ENCODE data around the gene SH3RF1. TPM values are rescaled to one million over a fixed set of nuclear protein-coding genes. Genes with fewer than 3 reads are reported as not detected.

The SH3RF1 gene
- total RNA-seq, 3 donors from 2014 or later (not counting 1 experiment from before 2014, with no cell fraction given), result 0.54 to 2.4 (median 1.6) TPM

GRCh38 chr4:169096221-169096620 lies 174.5 kb downstream of the SH3RF1 start:
- no peak overlapping the region for H3K4me3 Mint-ChIP-seq
- no peaks in the 10 kb centered on the region for H3K9me3 Mint-ChIP-seq
- H3K36me3 Mint-ChIP-seq, result no peaks in the 10 kb centered on the region
- peaks cover 0 to 7% of the 10 kb centered on the region in 2 donors for H3K27me3 Mint-ChIP-seq (ENCODE audit: low read depth in 2 of 2)
- Histone ChIP-seq H3K27ac (ENCODE audit: low read length) (no peak overlapping the region), H3K9me3 (ENCODE audit: control insufficient read depth, insufficient read depth, low read length) (peaks cover 6% of the 10 kb centered on the region), H3K27me3 (ENCODE audit: control insufficient read depth, insufficient read depth, low read length) (no peaks in the 10 kb centered on the region), H3K36me3 (ENCODE audit: control insufficient read depth, insufficient read depth, low read length) (no peaks in the 10 kb centered on the region), H3K4me1 (ENCODE audit: control insufficient read depth, insufficient read depth, low read length) (peaks cover 2% of the 10 kb centered on the region), H3K4me3 (ENCODE audit: low read length) (no peak overlapping the region)
- intact Hi-C loops (cut with micrococcal nuclease), result no loop called here
- no peak for TF ChIP-seq CTCF (IDR thresholded peaks at IDR 0.05)
- no peak overlapping the region for H3K27ac Mint-ChIP-seq
- H3K4me1 Mint-ChIP-seq, result peaks cover 5% of the 10 kb centered on the region in 2 donors
- WGBS (ENCODE audit: insufficient coverage), result 100% methylated on average over 4 of the region's 4 CpGs
- no peak for DNase-seq
- no peak for ATAC-seq

- intact Hi-C loops (cut with micrococcal nuclease), result no loop called here
- no peak for TF ChIP-seq CTCF (IDR thresholded peaks at IDR 0.05)
- H3K4me1 Mint-ChIP-seq, result peaks cover 5% of the 10 kb centered on the region in 2 donors
- H3K4me1 ChIP-seq (ENCODE audit: control insufficient read depth, insufficient read depth, low read length), result peaks cover 2% of the 10 kb centered on the region
- no peak overlapping the region for H3K4me3 Mint-ChIP-seq
- H3K9me3 ChIP-seq (ENCODE audit: control insufficient read depth, insufficient read depth, low read length), result peaks cover 16% of the 10 kb centered on the region
- no peaks in the 10 kb centered on the region for H3K27me3 ChIP-seq (ENCODE audit: control insufficient read depth, insufficient read depth, low read length)
- H3K36me3 Mint-ChIP-seq, result peaks cover under 1% of the 10 kb centered on the region
- no peak overlapping the region for H3K27ac Mint-ChIP-seq
- H3K27ac ChIP-seq (ENCODE audit: low read length), result no peak overlapping the region
- peaks cover 0 to 3% of the 10 kb centered on the region in 2 donors for H3K9me3 Mint-ChIP-seq
- 98% methylated on average over 4 of the region's 4 CpGs for WGBS (ENCODE audit: insufficient coverage)
- H3K36me3 ChIP-seq (ENCODE audit: control insufficient read depth, insufficient read depth, low read length), result no peaks in the 10 kb centered on the region
- H3K4me3 ChIP-seq (ENCODE audit: low read length), result no peak overlapping the region
- DNase-seq (no peak), ATAC-seq (no peak)
- H3K27me3 Mint-ChIP-seq (ENCODE audit: low read depth in 2 of 2), result peaks cover 0 to 7% of the 10 kb centered on the region in 2 donors
Measured at GRCh38 chr4:169094656-169095231, 176.0 kb downstream of the SH3RF1 start.

GRCh38 chr4:169092889-169093522 lies 177.8 kb downstream of the SH3RF1 start:
- DNase-seq, result no peak
- ATAC-seq, result no peak
- H3K4me3 ChIP-seq (ENCODE audit: low read length), result no peak overlapping the region
- 100% methylated on average over 1 of the region's 3 CpGs for WGBS (ENCODE audit: insufficient coverage)
- H3K36me3 ChIP-seq (ENCODE audit: control insufficient read depth, insufficient read depth, low read length), result no peaks in the 10 kb centered on the region
- H3K27ac ChIP-seq (ENCODE audit: low read length), result no peak overlapping the region
- intact Hi-C loops (cut with micrococcal nuclease), result no loop called here
- Mint-ChIP-seq H3K36me3 (peaks cover 7% of the 10 kb centered on the region), H3K27me3 (ENCODE audit: low read depth in 2 of 2) (peaks cover 0 to 7% of the 10 kb centered on the region in 2 donors), H3K4me1 (peaks cover 5% of the 10 kb centered on the region in 2 donors), H3K9me3 (peaks cover 0 to 3% of the 10 kb centered on the region in 2 donors), H3K27ac (no peak overlapping the region), H3K4me3 (no peak overlapping the region)
- no peak for TF ChIP-seq CTCF (IDR thresholded peaks at IDR 0.05)
- H3K4me1 ChIP-seq (ENCODE audit: control insufficient read depth, insufficient read depth, low read length), result peaks cover 2% of the 10 kb centered on the region
- H3K27me3 ChIP-seq (ENCODE audit: control insufficient read depth, insufficient read depth, low read length), result no peaks in the 10 kb centered on the region
- peaks cover 16% of the 10 kb centered on the region for H3K9me3 ChIP-seq (ENCODE audit: control insufficient read depth, insufficient read depth, low read length)
